ENCODE results near the gene EXOSC3. TPM values are rescaled to one million over a fixed set of nuclear protein-coding genes. Genes with fewer than 3 reads are reported as not detected.
"Not testable (repeated sequence)": the region's sequence is repeated elsewhere in the genome, so short reads cannot be mapped to it uniquely, and the experiment has no call there.

EXOSC3 gene
- total and polyA plus RNA-seq, 2 of the 13 experiments (the other 11 are each of a cell fraction or from before 2014, with no cell fraction given), result 17.5 to 68.7 TPM

DNA sequence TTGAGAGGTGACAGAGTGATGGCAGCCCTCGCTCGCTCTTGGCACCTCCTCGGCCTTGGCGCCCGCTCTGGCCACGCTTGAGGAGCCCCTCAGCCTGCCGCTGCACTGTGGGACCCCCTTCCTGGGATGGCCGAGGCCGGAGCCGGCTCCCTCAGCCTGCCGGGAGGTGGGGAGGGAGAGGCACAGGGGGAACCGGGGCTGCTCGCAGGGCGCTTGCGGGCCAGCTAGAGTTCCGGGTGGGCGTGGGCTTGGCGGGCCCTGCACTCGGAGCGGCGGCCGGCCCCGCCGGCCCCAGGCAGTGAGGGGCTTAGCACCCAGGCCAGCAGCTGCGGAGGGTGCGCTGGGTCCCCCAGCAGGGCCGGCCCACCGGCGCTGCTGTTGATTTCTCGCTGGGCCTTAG lies 33.2 kb downstream of the EXOSC3 start:
- H2AFZ ChIP-seq (ENCODE audit: low read length); CTCF ChIA-PET (ENCODE audit: low intra/inter-chr PET ratio, low total read pairs); intact Hi-C loops (cut with micrococcal nuclease; ENCODE audit: unreplicated experiment); POLR2A ChIA-PET; DNase-seq (ENCODE audit: low spot score); FAIRE-seq; H3K4me3 ChIP-seq (replicated peaks in 1 of 3; ENCODE audit: insufficient read depth in 1 of 3, low read depth in 2 of 3, low read length in 3 of 3); H3K9ac ChIP-seq (ENCODE audit: insufficient read depth, low read depth, low read length); H3K79me2 ChIP-seq (ENCODE audit: insufficient read depth, low read length); in situ Hi-C loops (cut with HindIII; ENCODE audit: extremely low pct_ligation_motif_present, low pct_unique_long_range_greater_than_20kb); H3K36me3 ChIP-seq (replicated peaks in 1 of 2; ENCODE audit: control insufficient read depth in 1 of 2, insufficient read depth in 2 of 2, low read length in 2 of 2); BruUV-seq (replicated peaks); H3K27ac ChIP-seq (ENCODE audit: extremely low read length, insufficient read depth, low read length); H3K4me2 ChIP-seq (ENCODE audit: low read depth, low read length); H4K20me1 ChIP-seq (ENCODE audit: insufficient read depth, low read length); ATAC-seq; H3K27me3 ChIP-seq (ENCODE audit: control insufficient read depth in 1 of 2, insufficient read depth in 2 of 2, low read length in 2 of 2); H3K9me3 ChIP-seq (ENCODE audit: low read length): not testable (repeated sequence)
- H3K4me1 ChIP-seq (ENCODE audit: insufficient read depth, low read length), result peaks cover 35% of the 10 kb centered on the region
- peak; percentile 69 for TF ChIP-seq HNRNPK (IDR thresholded peaks at IDR 0.05; ENCODE audit: low read depth, low read length, poor library complexity, severe bottlenecking)
- WGBS (ENCODE audit: low lambda C conversion rate), result 72% methylated on average over 7 of the region's 30 CpGs

DNA sequence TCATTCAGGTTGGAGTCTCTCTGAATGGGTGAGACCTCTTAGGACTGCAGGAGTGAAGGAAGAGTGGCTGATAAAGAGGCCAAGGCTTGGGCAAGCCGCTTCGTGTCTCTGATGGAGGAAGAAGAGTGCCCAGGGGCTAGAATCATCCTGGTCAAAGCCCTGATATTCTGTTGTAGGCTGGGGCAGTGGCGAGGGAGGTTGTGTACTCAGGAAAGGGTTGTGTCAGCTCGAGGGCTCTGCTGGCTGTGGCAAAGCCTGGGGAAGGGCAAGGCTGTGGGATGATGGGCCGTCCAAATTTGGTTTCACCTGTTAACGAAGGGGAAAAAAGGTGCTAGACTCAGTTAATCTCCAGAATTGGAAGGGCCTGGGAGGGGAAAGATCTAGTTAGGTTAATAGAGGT lies 33.7 kb downstream of the EXOSC3 start:
- peaks cover 9% of the 10 kb centered on the region for H3K79me2 ChIP-seq (ENCODE audit: insufficient read depth, low read length)
- no peak overlapping the region for H3K4me3 ChIP-seq (replicated peaks in 1 of 3; ENCODE audit: insufficient read depth in 1 of 3, low read depth in 2 of 3, low read length in 3 of 3)
- no TSS peak for BruUV-seq (replicated peaks)
- no peaks in the 10 kb centered on the region for H3K9me3 ChIP-seq (ENCODE audit: low read length)
- intact Hi-C loops (cut with micrococcal nuclease; ENCODE audit: unreplicated experiment), result no loop called here
- DNase-seq (ENCODE audit: low spot score) (no peak), FAIRE-seq (no peak), ATAC-seq (no peak)
- no peak overlapping the region for H3K27ac ChIP-seq (ENCODE audit: extremely low read length, insufficient read depth, low read length)
- CTCF ChIA-PET (ENCODE audit: low intra/inter-chr PET ratio, low total read pairs), result no interaction called here
- H3K4me2 ChIP-seq (ENCODE audit: low read depth, low read length), result peak overlapping the region; percentile 36
- TF ChIP-seq TSC22D2 (CRISPR knock-in tag; IDR thresholded peaks at IDR 0.05; ENCODE audit: borderline replicate concordance) (no peak), ZNF275 (CRISPR knock-in tag; IDR thresholded peaks at IDR 0.05; ENCODE audit: borderline replicate concordance) (no peak), ZNF232 (CRISPR knock-in tag; IDR thresholded peaks at IDR 0.05; ENCODE audit: borderline replicate concordance) (no peak), GPN1 (CRISPR knock-in tag; IDR thresholded peaks at IDR 0.05; ENCODE audit: borderline replicate concordance) (no peak)
- TF ChIP-seq, protein P1, sequence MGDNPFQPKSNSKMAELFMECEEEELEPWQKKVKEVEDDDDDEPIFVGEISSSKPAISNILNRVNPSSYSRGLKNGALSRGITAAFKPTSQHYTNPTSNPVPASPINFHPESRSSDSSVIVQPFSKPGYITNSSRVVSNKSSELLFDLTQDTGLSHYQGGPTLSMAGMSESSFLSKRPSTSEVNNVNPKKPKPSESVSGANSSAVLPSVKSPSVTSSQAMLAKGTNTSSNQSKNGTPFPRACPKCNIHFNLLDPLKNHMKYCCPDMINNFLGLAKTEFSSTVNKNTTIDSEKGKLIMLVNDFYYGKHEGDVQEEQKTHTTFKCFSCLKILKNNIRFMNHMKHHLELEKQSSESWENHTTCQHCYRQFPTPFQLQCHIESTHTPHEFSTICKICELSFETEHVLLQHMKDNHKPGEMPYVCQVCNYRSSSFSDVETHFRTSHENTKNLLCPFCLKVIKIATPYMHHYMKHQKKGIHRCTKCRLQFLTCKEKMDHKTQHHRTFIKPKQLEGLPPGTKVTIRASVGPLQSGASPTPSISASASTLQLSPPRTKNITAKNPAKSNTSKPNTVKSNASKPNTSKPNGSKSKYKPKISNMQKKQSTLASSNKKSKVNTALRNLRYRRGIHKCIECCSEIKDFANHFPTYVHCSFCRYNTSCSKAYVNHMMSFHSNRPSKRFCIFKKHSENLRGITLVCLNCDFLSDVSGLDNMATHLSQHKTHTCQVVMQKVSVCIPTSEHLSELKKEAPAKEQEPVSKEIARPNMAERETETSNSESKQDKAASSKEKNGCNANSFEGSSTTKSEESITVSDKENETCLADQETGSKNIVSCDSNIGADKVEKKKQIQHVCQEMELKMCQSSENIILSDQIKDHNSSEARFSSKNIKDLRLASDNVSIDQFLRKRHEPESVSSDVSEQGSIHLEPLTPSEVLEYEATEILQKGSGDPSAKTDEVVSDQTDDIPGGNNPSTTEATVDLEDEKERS (CRISPR knock-in tag; IDR thresholded peaks at IDR 0.05), result no peak
- TF ChIP-seq, protein P2, sequence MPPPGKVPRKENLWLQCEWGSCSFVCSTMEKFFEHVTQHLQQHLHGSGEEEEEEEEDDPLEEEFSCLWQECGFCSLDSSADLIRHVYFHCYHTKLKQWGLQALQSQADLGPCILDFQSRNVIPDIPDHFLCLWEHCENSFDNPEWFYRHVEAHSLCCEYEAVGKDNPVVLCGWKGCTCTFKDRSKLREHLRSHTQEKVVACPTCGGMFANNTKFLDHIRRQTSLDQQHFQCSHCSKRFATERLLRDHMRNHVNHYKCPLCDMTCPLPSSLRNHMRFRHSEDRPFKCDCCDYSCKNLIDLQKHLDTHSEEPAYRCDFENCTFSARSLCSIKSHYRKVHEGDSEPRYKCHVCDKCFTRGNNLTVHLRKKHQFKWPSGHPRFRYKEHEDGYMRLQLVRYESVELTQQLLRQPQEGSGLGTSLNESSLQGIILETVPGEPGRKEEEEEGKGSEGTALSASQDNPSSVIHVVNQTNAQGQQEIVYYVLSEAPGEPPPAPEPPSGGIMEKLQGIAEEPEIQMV (CRISPR knock-in tag; IDR thresholded peaks at IDR 0.05; ENCODE audit: low read depth), result no peak
- H3K9ac ChIP-seq (ENCODE audit: insufficient read depth, low read depth, low read length), result no peak overlapping the region
- H3K27me3 ChIP-seq (ENCODE audit: control insufficient read depth in 1 of 2, insufficient read depth in 2 of 2, low read length in 2 of 2), result peaks cover 3 to 6% of the 10 kb centered on the region in 2 experiments
- no peaks in the 10 kb centered on the region for H4K20me1 ChIP-seq (ENCODE audit: insufficient read depth, low read length)
- POLR2A ChIA-PET, result interaction anchor here (0.6 kb wide), 1 partner anchor 266 kb away, joined by 3 read pairs; no protein-coding TSS in a partner anchor
- H3K36me3 ChIP-seq (replicated peaks in 1 of 2; ENCODE audit: control insufficient read depth in 1 of 2, insufficient read depth in 2 of 2, low read length in 2 of 2), result no peaks in the 10 kb centered on the region
- no peak overlapping the region for H2AFZ ChIP-seq (ENCODE audit: low read length)
- in situ Hi-C loops (cut with HindIII; ENCODE audit: extremely low pct_ligation_motif_present, low pct_unique_long_range_greater_than_20kb), result no loop called here
- WGBS (ENCODE audit: low lambda C conversion rate), result 7% methylated on average over 6 of the region's 6 CpGs
- peaks cover 37% of the 10 kb centered on the region for H3K4me1 ChIP-seq (ENCODE audit: insufficient read depth, low read length)
